Rectal smooth muscle tissue (tissue), 1 donor: ENCODE measurements around the gene SPAG5.

ENCODE experiments used
- H3K27ac ChIP-seq: one replicate; pipeline ENCODE4 v1.7.0; 2013; ENCODE audit warnings: low read depth, low read length, inconsistent platforms
- H3K27me3 ChIP-seq: one replicate; pipeline ENCODE4 v1.7.0; 2013; ENCODE audit warnings: low read length; ENCODE audit not compliant: control insufficient read depth, insufficient read depth
- H3K36me3 ChIP-seq: one replicate; pipeline ENCODE4 v1.7.0; 2013; ENCODE audit warnings: low read length; ENCODE audit not compliant: control insufficient read depth, insufficient read depth
- H3K4me1 ChIP-seq: one replicate; pipeline ENCODE4 v1.7.0; 2013; ENCODE audit warnings: low read length; ENCODE audit not compliant: control insufficient read depth, insufficient read depth
- H3K4me3 ChIP-seq: one replicate; pipeline ENCODE4 v1.7.0; 2013; ENCODE audit warnings: low read length
- H3K9ac ChIP-seq: one replicate; pipeline ENCODE4 v1.7.0; 2013; ENCODE audit warnings: low read length

Gene SPAG5

GRCh38 chr17:28553000-28553505 is 45.8 kb downstream of the SPAG5 start:
- Histone ChIP-seq H3K27me3 (no peaks in the 10 kb centered on the region), H3K4me1 (peaks cover 4% of the 10 kb centered on the region), H3K9ac (no peak overlapping the region), H3K27ac (no peak overlapping the region), H3K36me3 (peaks cover 21% of the 10 kb centered on the region), H3K4me3 (peak overlapping the region; percentile 51)

DNA sequence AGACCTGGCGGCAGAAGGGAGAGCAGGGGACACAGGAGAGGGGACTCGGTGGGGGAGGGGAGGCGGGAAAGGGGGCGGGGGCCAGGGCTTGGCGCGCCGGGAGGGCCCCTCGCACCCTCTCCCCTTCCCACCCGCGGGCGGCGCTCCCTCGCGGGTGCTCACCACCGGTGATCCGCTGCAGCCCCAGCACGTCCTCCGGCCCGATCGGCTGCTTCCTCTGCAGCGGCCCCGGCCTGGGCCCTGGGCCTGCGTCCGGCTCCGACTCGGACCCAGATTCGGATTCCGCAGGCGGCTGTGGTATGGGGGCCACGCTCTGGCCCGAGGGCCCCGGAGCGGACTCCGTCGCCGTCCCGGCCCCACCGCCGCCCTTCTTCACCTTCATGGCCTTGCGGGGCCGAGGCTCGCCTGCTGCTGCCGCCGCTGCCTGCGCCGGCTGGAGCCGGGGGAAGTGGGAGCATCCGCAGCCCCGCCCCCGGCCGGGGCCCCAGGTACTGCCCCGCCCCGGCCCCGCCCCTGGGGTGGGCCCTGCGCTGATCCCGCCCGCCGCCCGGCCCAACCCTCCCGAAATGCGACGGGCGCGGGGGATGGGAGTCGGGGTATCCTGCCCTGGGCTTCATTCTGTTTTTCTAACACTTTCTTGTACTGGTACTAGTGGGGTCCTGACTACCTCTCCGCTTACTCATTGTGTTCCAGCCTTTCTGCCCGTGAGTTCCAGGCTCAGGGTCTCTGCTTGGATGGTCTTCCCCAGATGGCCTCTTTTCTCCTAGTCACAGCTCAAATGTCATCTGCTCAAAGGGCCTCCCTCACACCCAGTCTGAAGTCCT is 46.4 kb downstream of the SPAG5 start, which contains the start of gene UNC119:
UNC119 (minus strand) TSS at position 449 of the 824 bp plus-strand sequence; CDS start at position 382, 67 bp downstream.
- peaks cover 4% of the 10 kb centered on the region for H3K4me1 ChIP-seq
- H3K9ac ChIP-seq: peak within 1 kb of the TSS; percentile 10

GRCh38 chr17:28551421-28552175 is 47.2 kb downstream of the SPAG5 start:
- Histone ChIP-seq H3K27ac (no peak overlapping the region), H3K4me3 (peak overlapping the region; percentile 66), H3K36me3 (peaks cover 14% of the 10 kb centered on the region), H3K27me3 (no peaks in the 10 kb centered on the region), H3K4me1 (peaks cover 4% of the 10 kb centered on the region), H3K9ac (no peak overlapping the region)

More for the DNA sequence above, 46.4 kb downstream of the SPAG5 start, which contains the start of gene UNC119:
- H3K27ac ChIP-seq: no peak within 1 kb of the TSS
- no peaks in the 10 kb centered on the region for H3K27me3 ChIP-seq
- H3K36me3 ChIP-seq: peaks cover 19% of the 10 kb centered on the region
- peak within 1 kb of the TSS; percentile 66 for H3K4me3 ChIP-seq

DNA sequence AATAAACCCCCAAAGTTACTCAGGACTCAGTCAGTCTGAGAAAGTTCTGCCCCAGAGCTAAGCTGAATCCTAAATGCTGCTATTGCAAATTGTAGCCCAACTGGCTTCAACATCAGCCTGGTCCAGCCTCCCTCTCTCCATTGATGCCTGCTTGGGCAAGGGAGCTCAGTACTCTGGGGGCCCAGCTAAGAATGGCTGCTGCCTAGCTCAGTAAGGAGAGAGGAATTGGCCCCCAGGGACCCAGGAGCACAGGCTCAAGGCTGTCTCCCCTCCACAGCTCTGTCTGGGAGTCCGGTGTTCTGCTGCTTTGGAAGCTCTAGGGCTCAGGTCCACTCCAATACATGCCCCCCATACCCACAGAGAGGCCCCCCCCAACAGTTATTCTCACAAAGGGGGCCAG is 48.0 kb downstream of the SPAG5 start:
- H3K4me3 ChIP-seq: no peak overlapping the region
- no peak overlapping the region for H3K9ac ChIP-seq
- H3K27me3 ChIP-seq: no peaks in the 10 kb centered on the region
- H3K27ac ChIP-seq: no peak overlapping the region
- peaks cover 11% of the 10 kb centered on the region for H3K36me3 ChIP-seq
- peaks cover 4% of the 10 kb centered on the region for H3K4me1 ChIP-seq

GRCh38 chr17:28549236-28550132 is 49.3 kb downstream of the SPAG5 start:
- H3K4me3 ChIP-seq: no peak overlapping the region
- H3K27me3 ChIP-seq: no peaks in the 10 kb centered on the region

GRCh38 chr17:28548417-28549130 is 50.3 kb downstream of the SPAG5 start:
- Histone ChIP-seq H3K27me3 (no peaks in the 10 kb centered on the region), H3K4me3 (no peak overlapping the region), H3K27ac (no peak overlapping the region), H3K36me3 (no peaks in the 10 kb centered on the region), H3K9ac (no peak overlapping the region), H3K4me1 (peaks cover 4% of the 10 kb centered on the region)

More at GRCh38 chr17:28549236-28550132, 49.3 kb downstream of the SPAG5 start:
- Histone ChIP-seq H3K27ac (no peak overlapping the region), H3K36me3 (peaks cover 5% of the 10 kb centered on the region), H3K9ac (no peak overlapping the region), H3K4me1 (peaks cover 4% of the 10 kb centered on the region)

GRCh38 chr17:28547623-28548416 is 51.0 kb downstream of the SPAG5 start:
- H3K4me3 ChIP-seq: no peak overlapping the region
- no peaks in the 10 kb centered on the region for H3K27me3 ChIP-seq
- H3K36me3 ChIP-seq: no peaks in the 10 kb centered on the region
- H3K4me1 ChIP-seq: peaks cover 4% of the 10 kb centered on the region
- H3K9ac ChIP-seq: no peak overlapping the region
- H3K27ac ChIP-seq: no peak overlapping the region

DNA sequence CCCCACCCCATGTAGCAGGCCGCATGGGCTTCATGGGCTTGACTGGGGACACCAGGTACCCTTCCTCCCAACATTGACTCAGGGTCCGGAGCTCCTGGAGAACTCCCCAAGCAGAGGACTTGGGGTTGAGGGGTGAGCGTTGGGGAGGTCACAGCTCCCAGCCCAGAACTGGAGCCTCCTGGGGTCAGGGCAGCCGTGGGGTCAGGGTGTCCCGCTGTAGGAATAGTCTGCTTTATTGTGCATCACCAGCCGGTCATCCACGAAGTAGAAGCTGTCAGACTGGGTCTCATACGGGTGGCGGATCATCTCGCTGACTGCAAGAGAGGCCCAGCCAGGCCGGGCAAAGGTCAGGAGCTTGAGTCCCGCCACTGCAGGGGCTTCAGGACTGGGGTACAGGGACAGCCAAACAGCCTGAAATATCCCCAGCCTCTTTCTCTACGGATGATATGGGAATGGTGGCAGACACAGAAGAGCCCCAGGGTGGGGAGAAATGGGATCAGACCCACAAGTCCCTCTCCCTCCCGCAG is 51.7 kb downstream of the SPAG5 start:
- Histone ChIP-seq H3K27me3 (no peaks in the 10 kb centered on the region), H3K4me1 (peaks cover 4% of the 10 kb centered on the region), H3K4me3 (no peak overlapping the region), H3K27ac (no peak overlapping the region), H3K36me3 (no peaks in the 10 kb centered on the region), H3K9ac (no peak overlapping the region)

DNA sequence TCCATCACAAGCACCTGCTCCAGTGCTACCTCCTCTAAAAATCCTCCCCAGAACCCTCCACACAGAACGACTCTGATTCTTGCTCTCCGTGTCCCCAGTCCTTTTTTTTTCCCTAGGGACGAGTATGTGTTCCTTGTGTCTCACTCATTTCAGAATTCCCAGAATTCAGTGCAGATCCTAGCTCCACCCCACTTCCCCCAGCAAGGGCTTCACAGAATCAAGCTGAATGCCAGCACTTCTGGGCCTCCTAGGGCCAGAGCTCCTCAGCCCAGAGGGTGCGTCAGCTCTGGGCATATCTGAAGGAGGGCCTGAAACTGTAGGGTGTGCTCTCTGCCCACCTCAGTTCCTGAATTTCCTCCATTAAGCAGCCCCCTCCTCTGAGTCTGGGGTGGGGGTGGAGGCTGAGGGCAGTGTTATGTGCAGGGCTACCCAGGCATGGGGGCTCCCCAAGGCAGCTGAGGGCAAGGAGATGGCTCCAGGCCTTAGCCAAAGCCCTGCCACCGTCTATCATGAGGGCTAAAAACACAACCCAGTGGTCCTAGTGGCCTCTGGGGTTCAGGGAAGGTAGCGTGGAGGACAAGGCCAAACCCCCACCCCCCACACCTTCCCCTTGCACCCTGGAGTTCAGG is 52.9 kb downstream of the SPAG5 start:
- no peaks in the 10 kb centered on the region for H3K36me3 ChIP-seq

DNA sequence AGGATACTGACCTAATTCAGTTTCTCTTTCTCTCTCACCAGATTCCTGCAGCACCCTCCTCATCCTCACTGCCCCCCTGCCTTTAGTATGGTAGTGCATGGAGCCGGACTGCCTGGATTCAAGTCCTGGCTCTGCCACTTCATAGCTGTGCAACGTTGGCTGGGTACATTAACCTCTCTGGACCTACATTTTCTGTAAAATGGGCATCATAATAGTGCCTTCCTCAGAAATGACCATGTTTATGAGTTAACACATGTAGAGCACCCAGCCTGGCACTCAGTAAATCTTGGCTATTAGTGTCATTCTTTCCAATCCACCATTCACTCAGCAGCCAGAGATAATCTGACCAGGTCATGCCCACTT is 53.7 kb downstream of the SPAG5 start:
- Histone ChIP-seq H3K4me1 (no peaks in the 10 kb centered on the region), H3K27me3 (no peaks in the 10 kb centered on the region), H3K27ac (no peak overlapping the region), H3K4me3 (no peak overlapping the region), H3K36me3 (no peaks in the 10 kb centered on the region), H3K9ac (no peak overlapping the region)

More for the DNA sequence above, 52.9 kb downstream of the SPAG5 start:
- Histone ChIP-seq H3K4me1 (no peaks in the 10 kb centered on the region), H3K9ac (no peak overlapping the region), H3K27me3 (no peaks in the 10 kb centered on the region), H3K27ac (no peak overlapping the region), H3K4me3 (no peak overlapping the region)
